ENCODE measurements around the gene IFNAR1. TPM values are rescaled to one million over a fixed set of nuclear protein-coding genes. Genes with fewer than 3 reads are reported as not detected.

IFNAR1 gene
- total and polyA plus RNA-seq, 9 of the 15 experiments (the other 6 are each of a cell fraction or from before 2014, with no cell fraction given), result 8.6 to 31.8 (median 14.8) TPM

- no peak for TF ChIP-seq ZNF449 (CRISPR knock-in tag; IDR thresholded peaks at IDR 0.05)
- TF ChIP-seq, protein P1, sequence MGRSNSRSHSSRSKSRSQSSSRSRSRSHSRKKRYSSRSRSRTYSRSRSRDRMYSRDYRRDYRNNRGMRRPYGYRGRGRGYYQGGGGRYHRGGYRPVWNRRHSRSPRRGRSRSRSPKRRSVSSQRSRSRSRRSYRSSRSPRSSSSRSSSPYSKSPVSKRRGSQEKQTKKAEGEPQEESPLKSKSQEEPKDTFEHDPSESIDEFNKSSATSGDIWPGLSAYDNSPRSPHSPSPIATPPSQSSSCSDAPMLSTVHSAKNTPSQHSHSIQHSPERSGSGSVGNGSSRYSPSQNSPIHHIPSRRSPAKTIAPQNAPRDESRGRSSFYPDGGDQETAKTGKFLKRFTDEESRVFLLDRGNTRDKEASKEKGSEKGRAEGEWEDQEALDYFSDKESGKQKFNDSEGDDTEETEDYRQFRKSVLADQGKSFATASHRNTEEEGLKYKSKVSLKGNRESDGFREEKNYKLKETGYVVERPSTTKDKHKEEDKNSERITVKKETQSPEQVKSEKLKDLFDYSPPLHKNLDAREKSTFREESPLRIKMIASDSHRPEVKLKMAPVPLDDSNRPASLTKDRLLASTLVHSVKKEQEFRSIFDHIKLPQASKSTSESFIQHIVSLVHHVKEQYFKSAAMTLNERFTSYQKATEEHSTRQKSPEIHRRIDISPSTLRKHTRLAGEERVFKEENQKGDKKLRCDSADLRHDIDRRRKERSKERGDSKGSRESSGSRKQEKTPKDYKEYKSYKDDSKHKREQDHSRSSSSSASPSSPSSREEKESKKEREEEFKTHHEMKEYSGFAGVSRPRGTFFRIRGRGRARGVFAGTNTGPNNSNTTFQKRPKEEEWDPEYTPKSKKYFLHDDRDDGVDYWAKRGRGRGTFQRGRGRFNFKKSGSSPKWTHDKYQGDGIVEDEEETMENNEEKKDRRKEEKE (IDR thresholded peaks at IDR 0.05; ENCODE audit: borderline replicate concordance in 1 of 2, control insufficient read depth in 1 of 2, low read depth in 2 of 2, low read length in 1 of 2), result no peak
- no peak for TF ChIP-seq ILK (tag; IDR thresholded peaks at IDR 0.05; ENCODE audit: borderline replicate concordance, low read depth)
- no peak for TF ChIP-seq RFX1 (IDR thresholded peaks at IDR 0.05)
- no peak for TF ChIP-seq THAP7 (CRISPR knock-in tag; IDR thresholded peaks at IDR 0.05)
- TF ChIP-seq, protein P2, sequence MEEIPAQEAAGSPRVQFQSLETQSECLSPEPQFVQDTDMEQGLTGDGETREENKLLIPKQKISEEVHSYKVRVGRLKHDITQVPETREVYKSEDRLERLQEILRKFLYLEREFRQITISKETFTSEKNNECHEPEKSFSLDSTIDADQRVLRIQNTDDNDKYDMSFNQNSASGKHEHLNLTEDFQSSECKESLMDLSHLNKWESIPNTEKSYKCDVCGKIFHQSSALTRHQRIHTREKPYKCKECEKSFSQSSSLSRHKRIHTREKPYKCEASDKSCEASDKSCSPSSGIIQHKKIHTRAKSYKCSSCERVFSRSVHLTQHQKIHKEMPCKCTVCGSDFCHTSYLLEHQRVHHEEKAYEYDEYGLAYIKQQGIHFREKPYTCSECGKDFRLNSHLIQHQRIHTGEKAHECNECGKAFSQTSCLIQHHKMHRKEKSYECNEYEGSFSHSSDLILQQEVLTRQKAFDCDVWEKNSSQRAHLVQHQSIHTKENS (CRISPR knock-in tag; IDR thresholded peaks at IDR 0.05), result no peak
- no peak for TF ChIP-seq KLF6 (CRISPR knock-in tag; IDR thresholded peaks at IDR 0.05; ENCODE audit: borderline replicate concordance)
- no peak for TF ChIP-seq RUNX1 (IDR thresholded peaks at IDR 0.05; ENCODE audit: low read depth)
- no peak for TF ChIP-seq GATA2 (CRISPR knock-in tag; IDR thresholded peaks at IDR 0.05)
- peak; percentile 58 for TF ChIP-seq POLR2H (tag; IDR thresholded peaks at IDR 0.05; ENCODE audit: low read depth)
- TF ChIP-seq ZFX (CRISPR knock-in tag; IDR thresholded peaks at IDR 0.05), result peak; percentile 99
- peak; percentile 93 for TF ChIP-seq ESRRA (IDR thresholded peaks at IDR 0.05; ENCODE audit: borderline replicate concordance, low read depth)
- no peak for TF ChIP-seq POLR3A (IDR thresholded peaks at IDR 0.05; ENCODE audit: borderline replicate concordance, extremely low read depth, insufficient read depth, insufficient read length)
- no peak for TF ChIP-seq CLOCK (CRISPR knock-in tag; IDR thresholded peaks at IDR 0.05; ENCODE audit: borderline replicate concordance)
These were observed at the start of gene IFNAR1 (continued) for GRCh38 chr21:33324291-33325221.
